Muscle of leg (tissue), 11 donors: ENCODE measurements around the gene DSPP. TPM values are rescaled to one million over a fixed set of nuclear protein-coding genes. Genes with fewer than 3 reads are reported as not detected.

Experiments
- DNase-seq: peaks from one replicate; pipeline ENCODE4 v3.0.0; 2013
- H3K27ac ChIP-seq: one replicate; pipeline ENCODE4 v1.5.1; 2013; ENCODE audit warnings: mild to moderate bottlenecking, low read length, control low read depth
- H3K27me3 ChIP-seq: one replicate; pipeline ENCODE4 v1.6.1; 2013; ENCODE audit warnings: low read length; ENCODE audit not compliant: control insufficient read depth, insufficient read depth
- H3K36me3 ChIP-seq: one replicate; pipeline ENCODE4 v1.6.1; 2013; ENCODE audit warnings: low read length; ENCODE audit not compliant: control insufficient read depth, insufficient read depth
- H3K4me1 ChIP-seq: one replicate; pipeline ENCODE4 v1.6.1; 2013; ENCODE audit warnings: low read length; ENCODE audit not compliant: control insufficient read depth, insufficient read depth
- H3K4me3 ChIP-seq: one replicate; pipeline ENCODE4 v1.5.1; 2013; ENCODE audit warnings: low read length, control low read depth
- H3K9me3 ChIP-seq: replicated peaks from 2 replicates; pipeline ENCODE4 v1.6.1; 2013; ENCODE audit warnings: low read depth, low read length; ENCODE audit not compliant: control insufficient read depth
- WGBS: methylation state at CpG from one replicate; pipeline ENCODE4 v1.1.5; 2013; ENCODE audit warnings: missing lambda C conversion rate; ENCODE audit not compliant: insufficient coverage; 5-methylcytosine and 5-hydroxymethylcytosine counted together
- polyA plus RNA-seq, 8 donors: library from polyadenylated mRNA; unstranded; fragments of 120-200 nt; gene quantifications; one replicate each; pipeline versions ENCODE4 v1.2.1 to v1.2.3, GENCODE V29; 2013; ENCODE audit warnings: inconsistent platforms in 1 of 8, low replicate concordance in 1 of 8; ENCODE audit not compliant: insufficient read length in 8 of 8, insufficient read depth in 1 of 8
- total RNA-seq: library from RNA; stranded (reverse); fragments of 120-200 nt; gene quantifications from one replicate; pipeline ENCODE4 v1.2.4, GENCODE V29; 2013

Gene DSPP
- total and polyA plus RNA-seq, 9 donors: under 0.01 to 0.03 TPM; not detected in 7

- no peak overlapping the region for H3K27ac ChIP-seq
- H3K4me3 ChIP-seq: no peak overlapping the region
- H3K9me3 ChIP-seq: no peaks in the 10 kb centered on the region
- no peaks in the 10 kb centered on the region for H3K27me3 ChIP-seq
- 66% methylated on average over 7 of the region's 8 CpGs for WGBS
- no peak for DNase-seq
- no peaks in the 10 kb centered on the region for H3K36me3 ChIP-seq
- no peaks in the 10 kb centered on the region for H3K4me1 ChIP-seq
Observed at GRCh38 chr4:87622303-87622702, 14.0 kb downstream of the DSPP start.

GRCh38 chr4:87624698-87625097 is 16.4 kb downstream of the DSPP start:
- no peak for DNase-seq
- Histone ChIP-seq H3K36me3 (no peaks in the 10 kb centered on the region), H3K27me3 (no peaks in the 10 kb centered on the region), H3K4me1 (no peaks in the 10 kb centered on the region), H3K4me3 (no peak overlapping the region), H3K9me3 (no peaks in the 10 kb centered on the region), H3K27ac (no peak overlapping the region)
- 17% methylated on average over 1 of the region's 2 CpGs for WGBS

GRCh38 chr4:87631668-87632067 is 23.3 kb downstream of the DSPP start:
- Histone ChIP-seq H3K36me3 (no peaks in the 10 kb centered on the region), H3K4me3 (no peak overlapping the region), H3K27ac (no peak overlapping the region), H3K4me1 (peaks cover 5% of the 10 kb centered on the region), H3K9me3 (no peaks in the 10 kb centered on the region), H3K27me3 (no peaks in the 10 kb centered on the region)
- DNase-seq: no peak

GRCh38 chr4:87632469-87632868 is 24.1 kb downstream of the DSPP start:
- Histone ChIP-seq H3K36me3 (no peaks in the 10 kb centered on the region), H3K4me3 (no peak overlapping the region), H3K27ac (no peak overlapping the region), H3K27me3 (no peaks in the 10 kb centered on the region), H3K4me1 (peaks cover 5% of the 10 kb centered on the region), H3K9me3 (no peaks in the 10 kb centered on the region)
- DNase-seq: no peak
- WGBS: no CpG with 5 or more reads among the region's 1 CpG

DNA sequence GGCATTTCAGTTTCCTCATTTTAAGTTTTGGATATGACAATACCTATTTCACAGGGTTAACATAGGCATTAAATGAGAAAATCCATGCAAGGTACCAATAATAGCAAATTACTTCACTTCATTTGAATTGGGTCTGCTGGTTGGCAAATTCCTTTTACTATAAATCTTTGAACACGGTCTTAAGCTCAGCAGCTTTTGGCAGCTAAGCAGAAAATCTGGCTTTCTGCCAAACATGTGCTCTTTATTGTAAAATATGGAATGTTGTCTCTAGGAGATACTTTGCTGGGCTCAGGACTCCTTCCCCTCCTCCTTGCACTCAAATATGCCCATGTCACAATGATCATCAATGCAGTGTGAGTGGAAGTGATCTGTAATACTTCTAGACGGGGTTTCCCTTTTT is 24.9 kb downstream of the DSPP start:
- peaks cover 5% of the 10 kb centered on the region for H3K4me1 ChIP-seq
- H3K36me3 ChIP-seq: no peaks in the 10 kb centered on the region
- H3K4me3 ChIP-seq: no peak overlapping the region
- no CpG with 5 or more reads among the region's 2 CpGs for WGBS
- H3K27me3 ChIP-seq: no peaks in the 10 kb centered on the region
- H3K9me3 ChIP-seq: no peaks in the 10 kb centered on the region
- H3K27ac ChIP-seq: no peak overlapping the region
- peak; percentile 86 for DNase-seq

DNA sequence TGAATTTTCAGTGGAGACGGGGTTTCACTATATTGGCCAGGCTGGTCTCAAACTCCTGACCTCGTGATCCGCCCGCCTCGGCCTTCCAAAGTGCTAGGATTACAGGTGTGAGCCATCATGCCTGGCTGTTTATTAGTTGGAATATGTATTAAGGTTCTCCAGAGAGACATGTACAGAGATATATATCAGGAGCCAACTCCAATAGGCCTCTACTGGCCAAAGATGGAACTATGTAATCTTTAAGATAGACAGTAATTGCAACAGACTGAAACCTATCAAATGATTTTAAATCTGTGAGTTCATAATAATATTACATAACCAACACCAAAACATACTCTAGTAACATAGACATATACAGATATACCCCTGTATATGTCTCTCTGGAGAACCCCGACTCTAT is 36.0 kb downstream of the DSPP start:
- no peak for DNase-seq
- peaks cover 2% of the 10 kb centered on the region for H3K9me3 ChIP-seq
- no peaks in the 10 kb centered on the region for H3K36me3 ChIP-seq
- H3K4me3 ChIP-seq: no peak overlapping the region
- H3K27ac ChIP-seq: no peak overlapping the region
- WGBS: 83% methylated on average over 1 of the region's 6 CpGs
- no peaks in the 10 kb centered on the region for H3K27me3 ChIP-seq
- H3K4me1 ChIP-seq: no peaks in the 10 kb centered on the region

GRCh38 chr4:87649980-87650379 is 41.7 kb downstream of the DSPP start, which contains the start of gene DMP1:
DMP1 (plus strand) TSS chr4:87650280; CDS start chr4:87656493, 6,213 bp downstream.
- Histone ChIP-seq H3K36me3 (no peaks in the 10 kb centered on the region), H3K4me3 (no peak within 1 kb of the TSS), H3K27ac (no peak within 1 kb of the TSS), H3K9me3 (no peaks in the 10 kb centered on the region), H3K27me3 (no peaks in the 10 kb centered on the region), H3K4me1 (no peaks in the 10 kb centered on the region)
- 100% methylated on average over 1 of the region's 3 CpGs for WGBS
- no peak for DNase-seq

DNA sequence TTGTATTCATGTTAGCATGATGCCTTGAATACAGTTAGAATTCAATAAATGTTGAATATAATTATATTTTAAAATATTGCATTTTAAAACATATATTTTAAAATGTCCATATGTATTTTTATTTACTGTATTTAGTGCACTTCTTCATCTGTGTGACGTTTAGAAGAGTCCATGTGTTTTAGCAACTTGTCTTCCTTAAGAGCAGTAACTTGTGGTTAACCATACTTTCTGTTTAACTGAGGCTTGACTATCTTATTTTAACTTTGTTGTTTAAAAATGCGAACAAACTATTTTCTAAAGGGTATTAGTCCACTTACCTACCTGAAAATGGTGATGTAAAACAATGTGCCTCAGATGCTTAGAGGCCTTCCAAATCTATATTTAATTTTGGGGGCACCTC is 42.6 kb downstream of the DSPP start:
- Histone ChIP-seq H3K27ac (no peak overlapping the region), H3K9me3 (no peaks in the 10 kb centered on the region), H3K27me3 (no peaks in the 10 kb centered on the region), H3K4me1 (no peaks in the 10 kb centered on the region), H3K4me3 (no peak overlapping the region), H3K36me3 (no peaks in the 10 kb centered on the region)
- no CpG with 5 or more reads among the region's 2 CpGs for WGBS
- DNase-seq: no peak

GRCh38 chr4:87651941-87652340 is 43.6 kb downstream of the DSPP start:
- H3K4me1 ChIP-seq: no peaks in the 10 kb centered on the region
- H3K36me3 ChIP-seq: no peaks in the 10 kb centered on the region
- DNase-seq: no peak
- H3K27ac ChIP-seq: no peak overlapping the region
- no peaks in the 10 kb centered on the region for H3K27me3 ChIP-seq
- H3K9me3 ChIP-seq: no peaks in the 10 kb centered on the region
- WGBS: 83% methylated on average over 1 of the region's 3 CpGs
- no peak overlapping the region for H3K4me3 ChIP-seq

DNA sequence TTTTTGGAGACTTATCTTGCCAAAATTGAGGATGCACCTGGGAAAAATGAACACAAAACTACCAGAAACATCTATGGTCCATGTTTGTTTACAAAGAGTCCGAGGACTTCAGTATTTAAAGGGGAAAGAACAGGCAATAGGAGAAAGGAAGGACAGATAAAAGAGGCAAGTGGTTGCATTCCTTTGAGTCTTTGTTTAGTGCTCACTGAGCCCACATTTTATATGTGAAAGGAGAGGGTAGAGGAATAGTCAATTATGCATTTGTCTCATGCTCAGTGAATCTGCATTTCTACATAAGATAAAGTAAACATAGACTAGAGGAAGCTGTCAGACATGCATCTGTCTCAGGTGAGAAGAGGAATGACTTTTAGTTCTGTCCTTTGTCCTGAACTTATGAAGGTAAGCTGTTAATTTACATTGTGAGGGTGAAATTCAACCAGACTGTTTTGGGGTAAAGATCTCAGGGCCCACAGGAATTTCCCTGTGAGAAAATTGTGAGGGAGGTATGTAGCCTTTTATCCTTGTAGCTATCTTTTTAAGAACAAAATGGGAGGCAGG is 46.2 kb downstream of the DSPP start:
- Histone ChIP-seq H3K27ac (no peak overlapping the region), H3K36me3 (no peaks in the 10 kb centered on the region), H3K4me3 (no peak overlapping the region), H3K27me3 (no peaks in the 10 kb centered on the region), H3K4me1 (no peaks in the 10 kb centered on the region), H3K9me3 (no peaks in the 10 kb centered on the region)
- DNase-seq: no peak
- WGBS: 80% methylated on average over 1 of the region's 1 CpG

DNA sequence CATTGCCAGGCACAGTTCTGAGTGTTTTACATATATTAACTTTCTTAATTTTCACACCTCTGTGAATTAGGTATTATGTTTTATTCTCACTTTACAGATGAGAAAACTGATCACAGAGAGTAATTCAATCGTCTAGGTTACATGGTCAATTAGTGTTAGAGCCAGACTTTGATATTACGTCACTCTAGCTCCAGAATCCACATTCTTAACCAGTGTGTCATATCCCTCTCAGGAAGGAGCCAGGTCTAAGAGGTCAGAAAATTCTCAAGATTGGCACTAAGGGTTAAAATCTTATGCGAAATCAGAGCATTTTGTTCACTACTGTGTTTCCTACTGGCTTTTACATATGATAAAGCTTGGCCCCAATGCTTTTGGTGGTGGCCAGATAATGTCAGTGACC is 49.2 kb downstream of the DSPP start:
- DNase-seq: no peak
- Histone ChIP-seq H3K4me1 (no peaks in the 10 kb centered on the region), H3K4me3 (no peak overlapping the region), H3K27me3 (no peaks in the 10 kb centered on the region), H3K36me3 (no peaks in the 10 kb centered on the region), H3K27ac (no peak overlapping the region), H3K9me3 (no peaks in the 10 kb centered on the region)
- WGBS: 67% methylated on average over 1 of the region's 3 CpGs
